AG09319 (cell line): ENCODE results near the gene SRSF6.
"Not testable (repeated sequence)": the region's sequence is repeated elsewhere in the genome, so short reads cannot be mapped to it uniquely, and the experiment has no call there.

Source experiments
- DNase-seq: peaks from one replicate; pipeline ENCODE4 v3.0.0-alpha.2; 2010; ENCODE audit warnings: low read depth; ENCODE audit errors: extremely low read depth
- CTCF ChIP-seq: IDR thresholded peaks from 2 replicates; pipeline ENCODE4 v1.5.1; 2011; ENCODE audit warnings: low read depth, mild to moderate bottlenecking, inconsistent platforms, low read length, moderate library complexity

Gene SRSF6

GRCh38 chr20:43452404-43453126 lies 5.1 kb upstream of the SRSF6 start:
- no peak for DNase-seq
- no peak for TF ChIP-seq CTCF

GRCh38 chr20:43456252-43456651 lies 1.4 kb upstream of the SRSF6 start:
- DNase-seq = not testable (repeated sequence)

- no peak for TF ChIP-seq CTCF
These were observed 672 bp upstream of the SRSF6 start for GRCh38 chr20:43456809-43457639.

GRCh38 chr20:43458422-43458924 lies 777 bp downstream of the SRSF6 start:
- DNase-seq = no peak
- TF ChIP-seq CTCF = no peak

More at GRCh38 chr20:43456809-43457639, 672 bp upstream of the SRSF6 start:
- peak; percentile 76 for DNase-seq

- no peak for DNase-seq
- no peak for TF ChIP-seq CTCF
These were observed 1.6 kb downstream of the SRSF6 start for GRCh38 chr20:43459022-43459942.

- no peak for DNase-seq
- no peak for TF ChIP-seq CTCF
These were observed 2.6 kb downstream of the SRSF6 start for GRCh38 chr20:43460172-43460829.

- no peak for DNase-seq
These were observed 3.1 kb downstream of the SRSF6 start for GRCh38 chr20:43460830-43461200.

More at GRCh38 chr20:43460830-43461200, 3.1 kb downstream of the SRSF6 start:
- TF ChIP-seq CTCF = no peak
